GM12878 (cell line): ENCODE results near the gene C3orf20.

ENCODE experiments used
- ATF3 ChIP-seq: IDR thresholded peaks from 2 replicates; pipeline ENCODE4 v1.6.1; 2011; ENCODE audit warnings: low read depth, mild to moderate bottlenecking, low read length, moderate library complexity, borderline replicate concordance; ENCODE audit errors: extremely low read depth
- CHD2 ChIP-seq: IDR thresholded peaks from 2 replicates; pipeline ENCODE4 v1.6.1; 2011; ENCODE audit warnings: low read depth, low read length, improper control_type of control experiment, borderline replicate concordance
- POLR2A ChIP-seq: IDR thresholded peaks from 2 replicates; pipeline ENCODE4 v1.6.1; 2011; ENCODE audit warnings: low read depth, mild to moderate bottlenecking, low read length
- RCOR1 ChIP-seq: conservative IDR thresholded peaks from 2 replicates; pipeline ENCODE4 v1.6.1; 2012; ENCODE audit warnings: low read depth, low read length, improper control_type of control experiment
- RELA ChIP-seq: fragments of 450-650 bp; IDR thresholded peaks from 2 replicates; pipeline ENCODE4 v1.8.0; 2014; ENCODE audit warnings: borderline replicate concordance; ENCODE audit not compliant: partially characterized antibody
- REST ChIP-seq: IDR thresholded peaks from 2 replicates; pipeline ENCODE4 v1.6.1; 2012; ENCODE audit warnings: mild to moderate bottlenecking, low read depth, low read length
- SRF ChIP-seq, 2 experiments: IDR thresholded peaks; 2 replicates each; pipeline ENCODE4 v1.6.1; 2011; ENCODE audit warnings: low read depth in 2 of 2, low read length in 2 of 2, mild to moderate bottlenecking in 1 of 2, moderate library complexity in 1 of 2
- STAT3 ChIP-seq: IDR thresholded peaks from 2 replicates; pipeline ENCODE4 v1.6.1; 2011; ENCODE audit warnings: low read depth, low read length, improper control_type of control experiment
- SUZ12 ChIP-seq: fragments of 200-600 bp; sonication (generic); IDR thresholded peaks from one replicate; pipeline ENCODE4 v1.6.1; 2018; ENCODE audit warnings: antibody characterized with exemption, mild to moderate bottlenecking; ENCODE audit not compliant: unreplicated experiment
- TAF1 ChIP-seq: IDR thresholded peaks from 2 replicates; pipeline ENCODE4 v1.6.1; 2011; ENCODE audit warnings: mild to moderate bottlenecking, low read depth, low read length, borderline replicate concordance
- YY1 ChIP-seq: IDR thresholded peaks from 2 replicates; pipeline ENCODE4 v1.6.1; 2011; ENCODE audit warnings: low read depth, mild to moderate bottlenecking, low read length
- ZBTB33 ChIP-seq: fragments of 450-650 bp; IDR thresholded peaks from 2 replicates; pipeline ENCODE4 v1.6.1; 2017; ENCODE audit warnings: mild to moderate bottlenecking
- ZNF24 ChIP-seq: fragments of 450-650 bp; IDR thresholded peaks from 2 replicates; pipeline ENCODE4 v1.6.1; 2017; ENCODE audit warnings: antibody characterized with exemption, mild to moderate bottlenecking
- TF ChIP-seq, protein P1 (sequence below), 3 experiments: IDR thresholded peaks in 2 of 3; conservative IDR thresholded peaks in 1 of 3; 2 replicates each; pipeline ENCODE4 v1.5.1; 2011; ENCODE audit warnings: low read depth in 3 of 3, low read length in 3 of 3, mild to moderate bottlenecking in 3 of 3, control low read depth in 2 of 3, moderate library complexity in 2 of 3, inconsistent platforms in 1 of 3, mixed read lengths in 1 of 3; ENCODE audit not compliant: control insufficient read depth in 2 of 3, insufficient read depth in 1 of 3; ENCODE audit errors: extremely low read depth in 1 of 3

DNA sequence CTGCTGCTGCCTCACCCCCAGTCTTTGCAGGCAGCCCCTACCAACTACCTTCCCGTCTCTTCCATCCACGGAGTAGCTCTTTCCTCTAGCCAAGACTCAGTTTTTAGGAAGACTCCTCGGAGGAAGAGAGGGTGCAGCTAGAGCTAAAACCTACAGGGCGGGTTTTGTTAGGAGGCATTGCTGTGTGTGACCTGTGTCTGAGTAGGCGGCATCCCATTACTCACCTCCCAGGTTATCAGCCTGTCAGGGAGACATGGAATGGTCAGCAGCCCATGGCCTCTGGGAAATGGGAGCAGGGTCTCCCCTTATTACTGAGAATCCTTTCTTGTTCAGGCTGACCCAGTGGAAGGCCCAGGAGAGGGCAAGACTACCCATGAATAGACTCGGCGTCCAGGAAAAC, 100.1 kb downstream of the C3orf20 start:
- no peak for TF ChIP-seq YY1
- TF ChIP-seq SRF (IDR thresholded peaks at IDR 0.05; ENCODE audit: low read depth in 2 of 2, low read length in 2 of 2), result no peak
- TF ChIP-seq RCOR1, result no peak
- TF ChIP-seq ATF3, result no peak
- TF ChIP-seq, protein P1, sequence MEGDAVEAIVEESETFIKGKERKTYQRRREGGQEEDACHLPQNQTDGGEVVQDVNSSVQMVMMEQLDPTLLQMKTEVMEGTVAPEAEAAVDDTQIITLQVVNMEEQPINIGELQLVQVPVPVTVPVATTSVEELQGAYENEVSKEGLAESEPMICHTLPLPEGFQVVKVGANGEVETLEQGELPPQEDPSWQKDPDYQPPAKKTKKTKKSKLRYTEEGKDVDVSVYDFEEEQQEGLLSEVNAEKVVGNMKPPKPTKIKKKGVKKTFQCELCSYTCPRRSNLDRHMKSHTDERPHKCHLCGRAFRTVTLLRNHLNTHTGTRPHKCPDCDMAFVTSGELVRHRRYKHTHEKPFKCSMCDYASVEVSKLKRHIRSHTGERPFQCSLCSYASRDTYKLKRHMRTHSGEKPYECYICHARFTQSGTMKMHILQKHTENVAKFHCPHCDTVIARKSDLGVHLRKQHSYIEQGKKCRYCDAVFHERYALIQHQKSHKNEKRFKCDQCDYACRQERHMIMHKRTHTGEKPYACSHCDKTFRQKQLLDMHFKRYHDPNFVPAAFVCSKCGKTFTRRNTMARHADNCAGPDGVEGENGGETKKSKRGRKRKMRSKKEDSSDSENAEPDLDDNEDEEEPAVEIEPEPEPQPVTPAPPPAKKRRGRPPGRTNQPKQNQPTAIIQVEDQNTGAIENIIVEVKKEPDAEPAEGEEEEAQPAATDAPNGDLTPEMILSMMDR (IDR thresholded peaks at IDR 0.05 in 2 of 3, conservative IDR thresholded peaks at IDR 0.05 in 1 of 3; ENCODE audit: control insufficient read depth in 2 of 3, extremely low read depth in 1 of 3, insufficient read depth in 1 of 3, low read depth in 3 of 3, low read length in 3 of 3), result no peak
- TF ChIP-seq POLR2A, result no peak
- TF ChIP-seq SUZ12, result no peak
- no peak for TF ChIP-seq STAT3
- TF ChIP-seq ZBTB33, result no peak
- no peak for TF ChIP-seq RELA
- TF ChIP-seq ZNF24, result no peak
- no peak for TF ChIP-seq CHD2
- TF ChIP-seq REST, result no peak
- TF ChIP-seq TAF1, result no peak
